Heart right ventricle (tissue), 16 donors: ENCODE results near the gene LRIT1. TPM values are rescaled to one million over a fixed set of nuclear protein-coding genes. Genes with fewer than 3 reads are reported as not detected.

Experiments used
- ATAC-seq, 8 donors: fragments of 200-7000 bp; cut with Tn5 transposase; one replicate each; pipeline ENCODE4 v1.9.1; 2020; ENCODE audit warnings: mild to moderate bottlenecking in 8 of 8, moderate library complexity in 8 of 8, moderate number of reproducible peaks in 1 of 8
- DNase-seq, 2 donors: peaks; one replicate each; pipeline ENCODE4 v3.0.0-alpha.2; 2020
- H3K27ac ChIP-seq, 10 donors: fragments of 200-600 bp; sonication (generic) in 2 of 10; one replicate each; pipeline versions ENCODE4 v1.5.0 to v1.8.0; 2020 to 2022; ENCODE audit warnings: mild to moderate bottlenecking in 3 of 10
- H3K27me3 ChIP-seq, 7 donors: fragments of 200-600 bp; one replicate each; pipeline ENCODE4 v1.8.0; 2021 to 2022; ENCODE audit warnings: mild to moderate bottlenecking in 2 of 7
- H3K36me3 ChIP-seq, 9 donors: fragments of 200-600 bp; sonication (generic) in 1 of 9; one replicate each; pipeline versions ENCODE4 v1.5.0 to v1.8.0; 2020 to 2022; ENCODE audit warnings: mild to moderate bottlenecking in 2 of 9
- H3K4me1 ChIP-seq, 9 donors: fragments of 200-600 bp; sonication (generic) in 1 of 9; one replicate each; pipeline versions ENCODE4 v1.5.0 to v1.8.0; 2020 to 2022; ENCODE audit warnings: mild to moderate bottlenecking in 4 of 9
- H3K4me3 ChIP-seq, 10 donors: fragments of 200-600 bp; sonication (generic) in 2 of 10; one replicate each; pipeline versions ENCODE4 v1.5.0 to v1.8.0; 2020 to 2022; ENCODE audit warnings: mild to moderate bottlenecking in 7 of 10, moderate library complexity in 2 of 10
- H3K9me3 ChIP-seq, 11 donors: fragments of 200-600 bp in 10 of 11; sonication (generic) in 2 of 11; one replicate each; pipeline versions ENCODE4 v1.5.0 to v1.8.0; 2013 to 2022; ENCODE audit warnings: mild to moderate bottlenecking in 2 of 11, control low read depth in 1 of 11, moderate library complexity in 1 of 11
- WGBS, 2 donors: extraction: QIAGEN DNeasy Blood & Tissue Kit; methylation state at CpG; one replicate each; pipeline ENCODE4 v1.1.7; 2013; ENCODE audit warnings: inconsistent platforms in 1 of 2; 5-methylcytosine and 5-hydroxymethylcytosine counted together
- intact Hi-C, 10 donors: fragments of 100-400 bp; cut with DNase I; formaldehyde crosslinking; loops; one replicate each; pipeline versions ENCODE4 v1.11.1 to v1.14.2; 2022
- polyA plus RNA-seq, 2 donors: library from polyadenylated mRNA; stranded (reverse); fragments of 200-250 nt; gene quantifications; one replicate each; pipeline ENCODE4 v1.2.3, GENCODE V29; 2013
- total RNA-seq, 10 donors: library from RNA; stranded (reverse); fragmentation: NEBNext Ultra II Directional in 3 of 10; extraction: Animal tissue kit (Norgen Biotek cat#: 25700) in 3 of 10; gene quantifications; one replicate each; pipeline versions ENCODE4 v1.2.1 to v1.2.4, GENCODE V29; 2021 to 2023
- TF ChIP-seq, protein P1 (sequence below), 9 donors: fragments of 200-600 bp; sonication (generic) in 2 of 9; IDR thresholded peaks; one replicate each; pipeline versions ENCODE4 v1.5.0 to v1.8.0; 2021 to 2022; ENCODE audit warnings: antibody characterized with exemption in 9 of 9, mild to moderate bottlenecking in 5 of 9, moderate library complexity in 1 of 9
- donor health status: Arrhythmogenic right ventricular cardiomyopathy.
- donor health status: ischemic (EF 13 %, LVEDD 7.1; RV severe dilation, severe dysfunction).
- donor health status: healthy with polysubstance abuse.
- donor health status: DM: no; HTN: yes; CAD: no.
- donor health status: DM: no; HTN: no; CAD: no.
- donor health status: ischemic (EF 25% LVEDD 6.9; RV normal size, moderate dysfunction).
- donor health status: ischemic (EF 25% LVEDD 5.7; RV mildly dilated, moderate dysfunction).
- donor health status: healthy.
- donor health status: DM: yes; HTN: yes; CAD: no.
- donor health status: Ischemic cardiomyopathy.
- donor health status: ischemic (EF 35%, LVEDD 5.7; RV mildly dilated, moderate dysfunction).
- donor health status: nonischemic (EF 11% LVEDD 7.7; RV severe dilation, severe dysfunction).
- donor health status: DM: yes; HTN: yes; CAD: no.
- donor health status: PGD.
- donor health status: ischemic (EF 29% LVEDD 5.4; RV normal size, mild dysfunction).
- donor health status: nonischemic (EF 23%, LVEDD 6.1; RV moderate dilation, normal function).

LRIT1 gene
- total and polyA plus RNA-seq, 12 donors, result 0.10 to 0.17 TPM; not detected in 10

DNA sequence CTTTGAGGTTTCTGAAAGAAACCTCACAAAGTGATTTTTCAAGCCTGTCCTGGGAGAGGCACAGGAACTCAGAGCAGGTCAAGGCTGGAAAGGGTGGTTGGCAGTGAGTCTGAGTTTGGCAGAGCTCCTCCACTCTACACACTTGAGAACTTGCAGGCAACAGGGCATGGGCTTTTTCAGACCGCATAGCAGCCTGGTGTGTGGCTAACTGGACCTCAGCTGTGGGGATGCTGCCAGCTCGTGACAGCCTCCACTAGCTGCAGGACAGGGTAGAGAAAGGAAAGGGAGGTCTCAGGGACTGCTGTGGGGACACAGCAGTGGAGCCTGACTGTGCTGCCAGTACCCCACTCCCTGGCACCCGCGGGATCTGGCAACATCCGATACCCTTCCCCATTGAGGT, 44.4 kb downstream of the LRIT1 start:
- DNase-seq (peak; percentile 49 to 68), ATAC-seq (peak; percentile 59 to 91 (median 82))
- Histone ChIP-seq H3K4me3 (no peak overlapping the region), H3K27me3 (peaks cover 10 to 44% (median 40%) of the 10 kb centered on the region in 7 donors), H3K27ac (no peak overlapping the region), H3K36me3 (no peaks in the 10 kb centered on the region), H3K4me1 (peaks cover 4 to 28% (median 12%) of the 10 kb centered on the region in 9 donors), H3K9me3 (no peaks in the 10 kb centered on the region)
- intact Hi-C loops, result no loop called here
- TF ChIP-seq, protein P1, sequence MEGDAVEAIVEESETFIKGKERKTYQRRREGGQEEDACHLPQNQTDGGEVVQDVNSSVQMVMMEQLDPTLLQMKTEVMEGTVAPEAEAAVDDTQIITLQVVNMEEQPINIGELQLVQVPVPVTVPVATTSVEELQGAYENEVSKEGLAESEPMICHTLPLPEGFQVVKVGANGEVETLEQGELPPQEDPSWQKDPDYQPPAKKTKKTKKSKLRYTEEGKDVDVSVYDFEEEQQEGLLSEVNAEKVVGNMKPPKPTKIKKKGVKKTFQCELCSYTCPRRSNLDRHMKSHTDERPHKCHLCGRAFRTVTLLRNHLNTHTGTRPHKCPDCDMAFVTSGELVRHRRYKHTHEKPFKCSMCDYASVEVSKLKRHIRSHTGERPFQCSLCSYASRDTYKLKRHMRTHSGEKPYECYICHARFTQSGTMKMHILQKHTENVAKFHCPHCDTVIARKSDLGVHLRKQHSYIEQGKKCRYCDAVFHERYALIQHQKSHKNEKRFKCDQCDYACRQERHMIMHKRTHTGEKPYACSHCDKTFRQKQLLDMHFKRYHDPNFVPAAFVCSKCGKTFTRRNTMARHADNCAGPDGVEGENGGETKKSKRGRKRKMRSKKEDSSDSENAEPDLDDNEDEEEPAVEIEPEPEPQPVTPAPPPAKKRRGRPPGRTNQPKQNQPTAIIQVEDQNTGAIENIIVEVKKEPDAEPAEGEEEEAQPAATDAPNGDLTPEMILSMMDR (IDR thresholded peaks at IDR 0.05), result no peak
- 50 to 54% methylated on average over 5 of the region's 5 CpGs for WGBS, 2 donors

DNA sequence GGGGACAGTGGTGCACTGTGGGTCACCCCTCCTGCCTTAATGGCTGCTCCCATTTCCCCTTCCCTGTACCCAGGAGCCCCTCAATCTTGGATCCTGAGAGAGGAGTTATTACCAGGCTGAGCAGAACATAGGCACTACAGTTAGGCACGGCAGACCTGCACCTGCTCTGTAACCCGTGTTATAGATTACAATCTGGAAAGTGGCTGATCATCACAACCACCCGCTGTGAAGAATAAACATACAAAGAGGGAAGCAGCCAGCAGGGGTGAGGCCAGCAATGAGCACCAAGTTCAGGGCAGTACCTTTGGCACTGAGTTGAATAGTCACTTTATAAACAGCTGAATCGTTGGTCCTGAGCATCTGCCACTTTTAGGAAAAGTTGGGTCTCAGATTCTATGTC, 45.3 kb downstream of the LRIT1 start:
- no peak for ATAC-seq
- Histone ChIP-seq H3K27me3 (peaks cover 10 to 52% (median 44%) of the 10 kb centered on the region in 7 donors), H3K36me3 (no peaks in the 10 kb centered on the region), H3K27ac (no peak overlapping the region), H3K4me3 (no peak overlapping the region), H3K9me3 (no peaks in the 10 kb centered on the region), H3K4me1 (peaks cover 4 to 28% (median 12%) of the 10 kb centered on the region in 9 donors)
- TF ChIP-seq, protein P1 (IDR thresholded peaks at IDR 0.05), result no peak
- DNase-seq, result no peak
- intact Hi-C loops, result no loop called here
- 32 to 37% methylated on average over 4 of the region's 4 CpGs for WGBS, 2 donors

- no peaks in the 10 kb centered on the region for H3K9me3 ChIP-seq
- TF ChIP-seq, protein P1 (IDR thresholded peaks at IDR 0.05), result no peak
- ATAC-seq (peak in 1 of 8 donors; percentile 6), DNase-seq (no peak)
- H3K4me3 ChIP-seq, result peak overlapping the region; percentile 32 to 61 (median 50)
- intact Hi-C loops, result no loop called here
- H3K36me3 ChIP-seq, result no peaks in the 10 kb centered on the region
- WGBS, 2 donors, result 18 to 20% methylated on average over 43 of the region's 43 CpGs
- H3K27ac ChIP-seq, result no peak overlapping the region
- H3K27me3 ChIP-seq, result peaks cover 10 to 57% (median 45%) of the 10 kb centered on the region in 7 donors
- peaks cover 4 to 28% (median 12%) of the 10 kb centered on the region in 9 donors for H3K4me1 ChIP-seq
Observed at GRCh38 chr10:84195044-84195830, 46.1 kb downstream of the LRIT1 start.

DNA sequence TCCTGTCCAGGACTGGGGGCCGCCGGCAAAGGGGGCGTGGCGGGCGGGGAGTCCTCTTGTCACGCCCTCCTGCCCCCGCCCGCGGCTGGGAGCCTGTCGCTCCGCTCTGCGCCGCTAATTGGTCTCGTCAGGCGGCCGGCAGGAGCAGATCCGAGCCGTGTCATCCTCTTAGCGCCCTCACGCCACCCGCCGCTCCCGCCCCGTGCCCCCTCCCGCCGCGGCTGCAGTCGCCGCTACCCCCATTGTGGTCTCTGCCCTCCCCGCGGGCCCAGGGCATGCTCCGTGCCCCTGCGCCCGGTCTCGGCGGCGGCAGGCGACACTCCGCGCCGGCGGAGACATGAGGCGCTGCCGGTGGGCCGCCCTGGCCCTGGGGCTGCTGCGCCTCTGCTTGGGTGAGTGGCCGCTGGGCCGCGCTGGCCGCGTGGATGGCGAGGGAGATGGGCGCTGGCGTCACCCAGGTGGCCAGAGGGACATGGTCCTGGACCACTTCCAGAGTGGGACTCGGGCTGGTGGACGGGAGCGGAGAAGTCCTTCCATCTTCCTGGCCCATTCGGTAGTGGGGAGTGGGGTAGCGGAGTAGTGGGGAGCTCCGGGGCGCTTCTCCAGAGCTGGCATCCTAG, 46.8 kb downstream of the LRIT1 start, which contains the start of gene CDHR1:
TSS of gene CDHR1 (plus strand) at position 114 of the 620 bp plus-strand sequence. CDS start at position 338, 224 bp downstream.
- ATAC-seq (peak; percentile 29 to 66 (median 47)), DNase-seq (peak; percentile 17 to 48)
- no peaks in the 10 kb centered on the region for H3K36me3 ChIP-seq
- H3K4me3 ChIP-seq, result peak within 1 kb of the TSS; percentile 32 to 61 (median 50)
- H3K4me1 ChIP-seq, result peaks cover 4 to 28% (median 12%) of the 10 kb centered on the region in 9 donors
- H3K27ac ChIP-seq, result no peak within 1 kb of the TSS
- H3K27me3 ChIP-seq, result peaks cover 10 to 58% (median 45%) of the 10 kb centered on the region in 7 donors
- TF ChIP-seq, protein P1 (IDR thresholded peaks at IDR 0.05), result no peak
- WGBS, 2 donors, result 0 to 1% methylated on average over 50 to 61 of the region's 61 CpGs
- no peaks in the 10 kb centered on the region for H3K9me3 ChIP-seq
- intact Hi-C loops, result no loop called here
